Astrocyte (in vitro differentiated cells and primary cell): ENCODE measurements around the gene SAMD4A. TPM values are rescaled to one million over a fixed set of nuclear protein-coding genes. Genes with fewer than 3 reads are reported as not detected.

Experiments used
- DNase-seq: peaks from one replicate; pipeline ENCODE4 v3.0.0-alpha.2; 2010; ENCODE audit warnings: low read depth
- FAIRE-seq: peaks from 2 replicates; lab custom pipeline; 2011; peaks lifted over from hg19 to GRCh38; lab: Jason Lieb, UNC
- H2AFZ ChIP-seq: 2 replicates; pipeline ENCODE4 v1.6.0; 2012; ENCODE audit warnings: low read depth, low read length, inconsistent platforms
- H3K27ac ChIP-seq: 2 replicates; pipeline ENCODE4 v1.5.1; 2011; ENCODE audit warnings: low read depth, low read length, inconsistent platforms
- H3K27me3 ChIP-seq: 2 replicates; pipeline ENCODE4 v1.6.0; 2011; ENCODE audit warnings: low read length, inconsistent platforms; ENCODE audit not compliant: insufficient read depth
- H3K36me3 ChIP-seq: 2 replicates; pipeline ENCODE4 v1.5.1; 2011; ENCODE audit warnings: low read length, inconsistent platforms; ENCODE audit not compliant: insufficient read depth
- H3K4me1 ChIP-seq: 2 replicates; pipeline ENCODE4 v1.5.1; 2011; ENCODE audit warnings: low read length, inconsistent platforms; ENCODE audit not compliant: insufficient read depth
- H3K4me2 ChIP-seq: 2 replicates; pipeline ENCODE4 v1.6.0; 2012; ENCODE audit warnings: low read length, inconsistent platforms
- H3K4me3 ChIP-seq: 2 replicates; pipeline ENCODE4 v1.5.1; 2011; ENCODE audit warnings: low read depth, mild to moderate bottlenecking, low read length, inconsistent platforms; ENCODE audit not compliant: insufficient read depth
- H3K79me2 ChIP-seq: 2 replicates; pipeline ENCODE4 v1.6.0; 2012; ENCODE audit warnings: mild to moderate bottlenecking, low read length, inconsistent platforms; ENCODE audit not compliant: insufficient read depth
- H3K9ac ChIP-seq: 2 replicates; pipeline ENCODE4 v1.6.0; 2012; ENCODE audit warnings: mild to moderate bottlenecking, low read length, inconsistent platforms
- H3K9me3 ChIP-seq: 2 replicates; pipeline ENCODE4 v1.5.1; 2012; ENCODE audit warnings: low read depth, mild to moderate bottlenecking, low read length, inconsistent platforms; ENCODE audit not compliant: insufficient read depth
- H4K20me1 ChIP-seq: 2 replicates; pipeline ENCODE4 v1.6.0; 2012; ENCODE audit warnings: low read length, inconsistent platforms; ENCODE audit not compliant: insufficient read depth
- H3K27ac Mint-ChIP-seq: one replicate; pipeline ENCODE4 v1.8.0; 2021; ENCODE audit warnings: mild to moderate bottlenecking, mixed read lengths; ENCODE audit not compliant: unreplicated experiment
- H3K27me3 Mint-ChIP-seq: one replicate; pipeline ENCODE4 v1.8.0; 2021; ENCODE audit warnings: low read depth, mixed read lengths; ENCODE audit not compliant: unreplicated experiment
- H3K36me3 Mint-ChIP-seq: one replicate; pipeline ENCODE4 v1.8.0; 2021; ENCODE audit warnings: low read depth, mixed read lengths; ENCODE audit not compliant: unreplicated experiment
- H3K4me1 Mint-ChIP-seq: one replicate; pipeline ENCODE4 v1.8.0; 2021; ENCODE audit warnings: low read depth, mixed read lengths; ENCODE audit not compliant: unreplicated experiment
- H3K4me3 Mint-ChIP-seq: one replicate; pipeline ENCODE4 v1.8.0; 2021; ENCODE audit warnings: mild to moderate bottlenecking, moderate library complexity, mixed read lengths; ENCODE audit not compliant: unreplicated experiment
- H3K9me3 Mint-ChIP-seq: one replicate; pipeline ENCODE4 v1.8.0; 2021; ENCODE audit warnings: mild to moderate bottlenecking, mixed read lengths; ENCODE audit not compliant: unreplicated experiment
- EZH2 ChIP-seq: IDR thresholded peaks from 2 replicates; pipeline ENCODE4 v1.6.1; 2012; ENCODE audit warnings: mild to moderate bottlenecking, low read length, inconsistent platforms; ENCODE audit not compliant: insufficient read depth
- total RNA-seq: library from RNA; stranded (reverse); gene quantifications from 2 replicates; pipeline ENCODE4 v1.2.1, GENCODE V29; 2021
- TF ChIP-seq, protein P1 (sequence below): IDR thresholded peaks from 2 replicates; pipeline ENCODE4 v1.5.1; 2011; ENCODE audit warnings: low read depth, mild to moderate bottlenecking, inconsistent platforms, low read length, moderate library complexity; ENCODE audit not compliant: insufficient read depth

SAMD4A gene
- total RNA-seq, 1 donor from 2014 or later: 68.2 TPM

DNA sequence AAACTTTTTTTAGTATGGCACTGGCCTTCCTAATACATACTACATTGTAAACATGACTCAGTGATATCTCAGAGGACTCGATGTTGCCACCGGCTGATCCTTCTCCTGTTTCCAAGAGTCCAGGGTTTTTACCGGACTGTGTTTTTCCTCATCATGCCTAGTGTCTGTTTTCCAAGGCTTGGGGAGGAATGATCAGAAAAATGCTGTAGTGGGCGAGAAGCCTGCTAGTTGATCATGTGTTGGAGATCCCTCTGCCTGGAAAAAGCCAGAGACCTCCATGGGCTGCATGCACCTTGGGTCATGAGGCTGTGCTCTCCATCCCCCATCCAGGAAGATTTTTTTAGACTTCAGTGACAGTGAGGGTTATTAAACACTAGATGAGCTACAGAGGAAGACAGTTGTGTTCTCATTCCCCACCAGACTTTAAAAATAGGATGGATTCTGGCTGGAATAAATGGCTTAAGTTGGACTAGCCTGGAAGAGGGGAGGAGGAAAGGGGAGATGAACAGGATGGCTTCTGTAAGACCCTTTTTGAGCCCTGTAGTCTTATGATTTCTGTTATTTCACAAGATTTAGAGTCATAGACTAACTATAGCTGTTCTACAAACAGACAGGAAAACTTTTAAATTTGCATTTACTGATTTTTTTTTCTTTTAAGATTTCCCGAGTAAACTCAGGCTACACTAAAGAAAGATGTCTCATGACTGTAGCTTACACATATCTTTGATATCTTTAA, 145.7 kb downstream of the SAMD4A start:
- H3K9me3 Mint-ChIP-seq: no peaks in the 10 kb centered on the region
- TF ChIP-seq, protein P1, sequence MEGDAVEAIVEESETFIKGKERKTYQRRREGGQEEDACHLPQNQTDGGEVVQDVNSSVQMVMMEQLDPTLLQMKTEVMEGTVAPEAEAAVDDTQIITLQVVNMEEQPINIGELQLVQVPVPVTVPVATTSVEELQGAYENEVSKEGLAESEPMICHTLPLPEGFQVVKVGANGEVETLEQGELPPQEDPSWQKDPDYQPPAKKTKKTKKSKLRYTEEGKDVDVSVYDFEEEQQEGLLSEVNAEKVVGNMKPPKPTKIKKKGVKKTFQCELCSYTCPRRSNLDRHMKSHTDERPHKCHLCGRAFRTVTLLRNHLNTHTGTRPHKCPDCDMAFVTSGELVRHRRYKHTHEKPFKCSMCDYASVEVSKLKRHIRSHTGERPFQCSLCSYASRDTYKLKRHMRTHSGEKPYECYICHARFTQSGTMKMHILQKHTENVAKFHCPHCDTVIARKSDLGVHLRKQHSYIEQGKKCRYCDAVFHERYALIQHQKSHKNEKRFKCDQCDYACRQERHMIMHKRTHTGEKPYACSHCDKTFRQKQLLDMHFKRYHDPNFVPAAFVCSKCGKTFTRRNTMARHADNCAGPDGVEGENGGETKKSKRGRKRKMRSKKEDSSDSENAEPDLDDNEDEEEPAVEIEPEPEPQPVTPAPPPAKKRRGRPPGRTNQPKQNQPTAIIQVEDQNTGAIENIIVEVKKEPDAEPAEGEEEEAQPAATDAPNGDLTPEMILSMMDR: no peak
- no peak for TF ChIP-seq EZH2
- H3K4me1 ChIP-seq: peaks cover 7% of the 10 kb centered on the region
- no peaks in the 10 kb centered on the region for H3K27me3 ChIP-seq
- no peaks in the 10 kb centered on the region for H3K27me3 Mint-ChIP-seq
- no peak overlapping the region for H3K27ac ChIP-seq
- H3K36me3 ChIP-seq: no peaks in the 10 kb centered on the region
- H3K27ac Mint-ChIP-seq: no peak overlapping the region
- H4K20me1 ChIP-seq: peaks cover 33% of the 10 kb centered on the region
- peaks cover 20% of the 10 kb centered on the region for H3K79me2 ChIP-seq
- no peak overlapping the region for H3K9ac ChIP-seq
- H3K4me3 Mint-ChIP-seq: no peak overlapping the region
- DNase-seq (no peak), FAIRE-seq (no peak)
- H3K4me3 ChIP-seq: no peak overlapping the region
- peak overlapping the region; percentile 11 for H3K4me2 ChIP-seq
- H3K36me3 Mint-ChIP-seq: peaks cover 3% of the 10 kb centered on the region
- H3K4me1 Mint-ChIP-seq: peaks cover 37% of the 10 kb centered on the region
- H2AFZ ChIP-seq: no peak overlapping the region
- H3K9me3 ChIP-seq: no peaks in the 10 kb centered on the region

DNA sequence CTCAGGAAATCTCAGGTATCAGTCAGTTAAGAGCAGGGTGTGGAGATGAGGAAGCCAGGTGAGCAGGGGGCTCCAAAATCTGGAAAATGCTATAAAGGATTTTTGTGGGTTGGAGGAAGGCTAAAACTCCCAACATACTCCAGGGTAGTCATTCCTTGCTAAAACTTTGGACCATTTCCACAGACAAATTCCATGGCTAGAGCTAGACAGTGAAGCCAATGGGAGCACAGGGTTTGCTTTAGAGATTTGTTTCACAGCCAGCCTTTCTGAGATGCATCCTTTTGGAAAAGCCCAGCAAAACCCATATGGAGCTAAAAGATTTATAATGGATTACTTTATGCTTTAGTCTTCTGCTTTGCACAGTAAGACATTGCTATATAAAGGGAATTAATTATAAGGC, 146.5 kb downstream of the SAMD4A start:
- H3K4me1 Mint-ChIP-seq: peaks cover 37% of the 10 kb centered on the region
- DNase-seq (peak; percentile 78), FAIRE-seq (no peak)
- no peak overlapping the region for H3K4me3 Mint-ChIP-seq
- no peak for TF ChIP-seq EZH2
- TF ChIP-seq, protein P1: no peak
- Histone ChIP-seq H3K79me2 (peaks cover 22% of the 10 kb centered on the region), H3K27ac (no peak overlapping the region), H2AFZ (no peak overlapping the region), H4K20me1 (peaks cover 33% of the 10 kb centered on the region), H3K9me3 (no peaks in the 10 kb centered on the region), H3K4me2 (no peak overlapping the region), H3K4me1 (peaks cover 7% of the 10 kb centered on the region), H3K36me3 (no peaks in the 10 kb centered on the region), H3K4me3 (no peak overlapping the region), H3K27me3 (no peaks in the 10 kb centered on the region), H3K9ac (no peak overlapping the region)
- H3K36me3 Mint-ChIP-seq: peaks cover 7% of the 10 kb centered on the region
- no peaks in the 10 kb centered on the region for H3K27me3 Mint-ChIP-seq
- H3K9me3 Mint-ChIP-seq: no peaks in the 10 kb centered on the region
- H3K27ac Mint-ChIP-seq: no peak overlapping the region

DNA sequence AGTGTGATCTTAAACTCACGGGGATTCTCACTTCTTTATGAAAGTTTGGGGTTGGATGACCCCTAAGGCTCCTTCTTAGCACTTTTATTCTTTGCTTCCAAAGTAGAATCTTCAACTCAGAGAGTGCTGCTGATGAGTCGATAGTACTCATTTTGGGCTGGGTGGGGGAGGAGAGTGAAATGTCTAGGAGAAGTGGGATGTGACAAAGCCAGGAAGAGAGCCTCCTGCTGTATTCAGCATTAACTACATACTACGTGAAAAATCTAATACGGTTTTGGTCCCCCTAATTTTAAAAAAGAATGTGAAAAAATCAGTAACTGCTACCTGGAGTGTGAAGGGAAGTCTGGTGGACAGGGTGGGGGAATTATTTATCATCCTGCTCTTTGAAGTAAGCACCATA, 148.3 kb downstream of the SAMD4A start:
- H3K27ac ChIP-seq: no peak overlapping the region
- H3K4me2 ChIP-seq: peak overlapping the region; percentile 13
- FAIRE-seq (no peak), DNase-seq (no peak)
- Mint-ChIP-seq H3K9me3 (no peaks in the 10 kb centered on the region), H3K27ac (peak overlapping the region; percentile 63), H3K4me3 (no peak overlapping the region), H3K36me3 (peaks cover 10% of the 10 kb centered on the region), H3K4me1 (peaks cover 41% of the 10 kb centered on the region), H3K27me3 (no peaks in the 10 kb centered on the region)
- TF ChIP-seq, protein P1: no peak
- TF ChIP-seq EZH2: no peak
- H3K4me1 ChIP-seq: peaks cover 7% of the 10 kb centered on the region
- H3K36me3 ChIP-seq: no peaks in the 10 kb centered on the region
- H2AFZ ChIP-seq: no peak overlapping the region
- no peaks in the 10 kb centered on the region for H3K9me3 ChIP-seq
- H3K79me2 ChIP-seq: peaks cover 30% of the 10 kb centered on the region
- no peaks in the 10 kb centered on the region for H3K27me3 ChIP-seq
- peaks cover 32% of the 10 kb centered on the region for H4K20me1 ChIP-seq
- H3K9ac ChIP-seq: no peak overlapping the region
- H3K4me3 ChIP-seq: no peak overlapping the region
